IMR-90 (cell line): ENCODE results near the gene ANK2. TPM values are rescaled to one million over a fixed set of nuclear protein-coding genes. Genes with fewer than 3 reads are reported as not detected.

Source experiments
- ATAC-seq: fragments of 200-7000 bp; cut with Tn5 transposase; 2 replicates; pipeline ENCODE4 v1.9.1; 2020; ENCODE audit warnings: low read depth, mild to moderate bottlenecking, moderate library complexity
- BruUV-seq: library from RNA; stranded (reverse); fragments of 400-500 nt; replicated peaks from 2 replicates; lab custom pipeline; 2021; lab: Mats Ljungman, UMichigan
- CTCF ChIA-PET: fragments of 300-600 bp; formaldehyde crosslinking; extraction: SDS; loops from one replicate; lab custom pipeline; 2021; ENCODE audit warnings: antibody characterized with exemption; lab: Yijun Ruan, JAX
- POLR2A ChIA-PET: fragments of 300-600 bp; sonication (Branson Sonifier 250); formaldehyde crosslinking; loops from one replicate; lab custom pipeline; 2022; ENCODE audit warnings: antibody characterized with exemption; ENCODE audit not compliant: unreplicated experiment; lab: Charles Lee
- DNase-seq: peaks from one replicate; pipeline ENCODE4 v3.0.0; 2013
- H2AFZ ChIP-seq: replicated peaks from 2 replicates; pipeline ENCODE3; 2013; ENCODE audit warnings: low read length, mild to moderate bottlenecking; ENCODE audit not compliant: poor library complexity
- H2AK5ac ChIP-seq: 2 replicates; pipeline ENCODE4 v1.6.1; 2013; ENCODE audit warnings: low read depth, low read length, inconsistent platforms
- H2AK9ac ChIP-seq: replicated peaks from 2 replicates; pipeline ENCODE3; 2013; ENCODE audit warnings: mild to moderate bottlenecking, low read depth, low read length, moderate library complexity; ENCODE audit not compliant: poor library complexity
- H2BK120ac ChIP-seq: 2 replicates; pipeline ENCODE4 v1.6.1; 2013; ENCODE audit warnings: low read depth, low read length, inconsistent platforms
- H2BK15ac ChIP-seq: 3 replicates; pipeline ENCODE4 v1.6.1; 2013; ENCODE audit warnings: low read depth, low read length, inconsistent platforms
- H2BK20ac ChIP-seq: 2 replicates; pipeline ENCODE4 v1.6.1; 2013; ENCODE audit warnings: low read depth, mild to moderate bottlenecking, inconsistent platforms, low read length, moderate library complexity
- H2BK5ac ChIP-seq: 2 replicates; pipeline ENCODE4 v1.6.1; 2013; ENCODE audit warnings: mild to moderate bottlenecking, low read depth, low read length, inconsistent platforms; ENCODE audit not compliant: poor library complexity, severe bottlenecking
- H3K14ac ChIP-seq: replicated peaks from 2 replicates; pipeline ENCODE4 v1.6.1; 2013; ENCODE audit warnings: low read depth, low read length, inconsistent platforms
- H3K18ac ChIP-seq: 2 replicates; pipeline ENCODE4 v1.6.1; 2013; ENCODE audit warnings: low read depth, low read length, control low read depth
- H3K23ac ChIP-seq: 2 replicates; pipeline ENCODE4 v1.6.1; 2013; ENCODE audit warnings: low read depth, low read length, inconsistent platforms
- H3K27ac ChIP-seq: 2 replicates; pipeline ENCODE4 v1.5.1; 2013; ENCODE audit warnings: mild to moderate bottlenecking, control low read depth, low read length; ENCODE audit not compliant: insufficient read depth
- H3K27me3 ChIP-seq: 2 replicates; pipeline ENCODE4 v1.6.1; 2013; ENCODE audit warnings: low read length; ENCODE audit not compliant: control insufficient read depth, insufficient read depth
- H3K36me3 ChIP-seq: 2 replicates; pipeline ENCODE4 v1.6.1; 2013; ENCODE audit warnings: low read length, mixed read lengths; ENCODE audit not compliant: control insufficient read depth, insufficient read depth
- H3K4ac ChIP-seq: 2 replicates; pipeline ENCODE4 v1.6.1; 2013; ENCODE audit warnings: low read depth, low read length, inconsistent platforms
- H3K4me1 ChIP-seq: 2 replicates; pipeline ENCODE4 v1.6.1; 2013; ENCODE audit warnings: low read length, mixed read lengths; ENCODE audit not compliant: control insufficient read depth, insufficient read depth
- H3K4me2 ChIP-seq: 2 replicates; pipeline ENCODE4 v1.6.1; 2013; ENCODE audit warnings: low read depth, mild to moderate bottlenecking, control low read depth, low read length, moderate library complexity
- H3K4me3 ChIP-seq: 2 replicates; pipeline ENCODE4 v1.5.1; 2013; ENCODE audit warnings: low read depth, mild to moderate bottlenecking, control low read depth, low read length, moderate library complexity; ENCODE audit not compliant: insufficient read depth
- H3K56ac ChIP-seq: 2 replicates; pipeline ENCODE4 v1.6.1; 2013; ENCODE audit warnings: low read length, inconsistent platforms; ENCODE audit not compliant: insufficient read depth; ENCODE audit errors: extremely low read depth
- H3K79me1 ChIP-seq, 2 experiments: 2 replicates each; pipeline ENCODE4 v1.6.1; 2013; ENCODE audit warnings: low read length in 2 of 2, inconsistent platforms in 1 of 2, low read depth in 1 of 2
- H3K9ac ChIP-seq: 2 replicates; pipeline ENCODE4 v1.6.1; 2013; ENCODE audit warnings: low read depth, low read length, control low read depth
- H3K9me1 ChIP-seq: 2 replicates; pipeline ENCODE4 v1.6.1; 2013; ENCODE audit warnings: low read length, inconsistent platforms; ENCODE audit not compliant: insufficient read depth
- H3K9me3 ChIP-seq: 2 replicates; pipeline ENCODE4 v1.6.1; 2013; ENCODE audit warnings: low read length; ENCODE audit not compliant: control insufficient read depth, insufficient read depth
- H4K20me1 ChIP-seq: 2 replicates; pipeline ENCODE4 v1.6.1; 2013; ENCODE audit warnings: low read length, inconsistent platforms; ENCODE audit not compliant: insufficient read depth
- H4K5ac ChIP-seq: 2 replicates; pipeline ENCODE4 v1.6.1; 2013; ENCODE audit warnings: mild to moderate bottlenecking, low read depth, low read length, control low read depth
- H4K8ac ChIP-seq, 2 experiments: 2 replicates each; pipeline ENCODE4 v1.6.1; 2013; ENCODE audit warnings: low read depth in 2 of 2, low read length in 2 of 2, control low read depth in 1 of 2, inconsistent platforms in 1 of 2
- H4K91ac ChIP-seq: 2 replicates; pipeline ENCODE4 v1.6.1; 2013; ENCODE audit warnings: low read depth, low read length, inconsistent platforms; ENCODE audit not compliant: insufficient read depth
- CHD1 ChIP-seq: IDR thresholded peaks from 2 replicates; pipeline ENCODE4 v1.6.1; 2012; ENCODE audit warnings: low read depth, low read length, improper control_type of control experiment
- FOS ChIP-seq: fragments of 150-350 bp; IDR thresholded peaks from 2 replicates; pipeline ENCODE4 v1.6.1; 2016; ENCODE audit warnings: low read depth, low read length
- dilution Hi-C: fragments of 300-500 bp; cut with HindIII; formaldehyde crosslinking; loops from one replicate; pipeline ENCODE4 v1.14.3; 2018; ENCODE audit warnings: low sequenced_read_pairs; ENCODE audit not compliant: unreplicated experiment
- in situ Hi-C: fragments of 300-500 bp; cut with MboI; formaldehyde crosslinking; loops from 3 replicates; pipeline ENCODE4 v1.14.3; 2019; ENCODE audit warnings: low sequenced_read_pairs, inconsistent platforms, mixed read lengths
- intact Hi-C: fragments of 100-400 bp; cut with micrococcal nuclease; formaldehyde crosslinking; loops from 2 replicates; pipeline ENCODE4 v1.10.0; 2022
- polyA plus RNA-seq, 3 experiments: library from polyadenylated mRNA; depleted of rRNA; stranded (reverse); fragments of >200 nt; gene quantifications; 2 replicates each; pipeline ENCODE4 v1.2.3, GENCODE V29; 2012; ENCODE audit warnings: low replicate concordance in 1 of 3
- total RNA-seq: library from RNA; depleted of rRNA; stranded (reverse); fragments of >200 nt; gene quantifications from 2 replicates; pipeline ENCODE4 v1.2.3, GENCODE V29; 2012

ANK2 gene
- total and polyA plus RNA-seq, 2 of the 4 experiments (the other 2 are of a cell fraction), result 0.82 to 6.6 TPM

- no peak overlapping the region for H2BK15ac ChIP-seq
- no peak overlapping the region for H2AK5ac ChIP-seq
- no peaks in the 10 kb centered on the region for H3K9me3 ChIP-seq
- H3K14ac ChIP-seq, result no peak overlapping the region
- H3K23ac ChIP-seq, result no peak overlapping the region
- no peak overlapping the region for H3K27ac ChIP-seq
- H2BK120ac ChIP-seq, result no peak overlapping the region
- no peak overlapping the region for H3K9ac ChIP-seq
- H4K8ac ChIP-seq, result no peak overlapping the region
- H3K4me1 ChIP-seq, result no peaks in the 10 kb centered on the region
- dilution Hi-C loops (no loop called here), intact Hi-C loops (no loop called here), in situ Hi-C loops (no loop called here)
- H3K56ac ChIP-seq, result no peak overlapping the region
- no peaks in the 10 kb centered on the region for H3K36me3 ChIP-seq
- no peak overlapping the region for H3K4me2 ChIP-seq
- no peak overlapping the region for H2BK20ac ChIP-seq
- no peaks in the 10 kb centered on the region; the same call in 1 of the 2 replicates for H3K27me3 ChIP-seq
- CTCF ChIA-PET, result no interaction called here
- TF ChIP-seq FOS (no peak), CHD1 (no peak)
- H3K4ac ChIP-seq, result no peak overlapping the region
- no peaks in the 10 kb centered on the region for H3K79me1 ChIP-seq
- BruUV-seq, result no TSS peak
- no peaks in the 10 kb centered on the region for H3K9me1 ChIP-seq
- no peak overlapping the region for H4K91ac ChIP-seq
- ATAC-seq (no peak), DNase-seq (no peak)
- no peak overlapping the region for H2AFZ ChIP-seq
- no peak overlapping the region for H2BK5ac ChIP-seq
- H3K4me3 ChIP-seq, result no peak overlapping the region
- POLR2A ChIA-PET, result no interaction called here
- no peak overlapping the region for H2AK9ac ChIP-seq
- H4K5ac ChIP-seq, result no peak overlapping the region
- H4K20me1 ChIP-seq, result no peaks in the 10 kb centered on the region
- no peak overlapping the region for H3K18ac ChIP-seq
Measured at GRCh38 chr4:113131136-113131535, 81.7 kb downstream of the ANK2 start.
